Measurements from ENCODE around the gene TIAM2. TPM values are rescaled to one million over a fixed set of nuclear protein-coding genes. Genes with fewer than 3 reads are reported as not detected.
"Not testable (repeated sequence)": the region's sequence is repeated elsewhere in the genome, so short reads cannot be mapped to it uniquely, and the experiment has no call there.

The TIAM2 gene
- total RNA-seq, 1 donor from 2014 or later: 36.8 TPM

DNA sequence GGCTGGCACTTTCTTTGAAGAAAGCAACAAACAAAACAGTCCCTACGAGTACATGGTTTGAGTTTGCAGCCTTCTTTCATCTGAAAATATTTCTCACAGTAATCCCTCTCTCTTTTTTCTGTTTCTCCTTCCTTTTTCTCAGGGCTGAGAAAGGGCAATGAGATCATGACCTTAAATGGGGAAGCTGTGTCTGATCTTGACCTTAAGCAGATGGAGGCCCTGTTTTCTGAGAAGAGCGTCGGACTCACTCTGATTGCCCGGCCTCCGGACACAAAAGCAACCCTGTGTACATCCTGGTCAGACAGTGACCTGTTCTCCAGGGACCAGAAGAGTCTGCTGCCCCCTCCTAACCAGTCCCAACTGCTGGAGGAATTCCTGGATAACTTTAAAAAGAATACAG, 188.0 kb downstream of the TIAM2 start:
- Mint-ChIP-seq H3K4me3 (peak overlapping the region; percentile 78), H3K27ac (ENCODE audit: unreplicated experiment) (peak overlapping the region; percentile 30), H3K9me3 (no peaks in the 10 kb centered on the region), H3K4me1 (peaks cover 54% of the 10 kb centered on the region), H3K27me3 (ENCODE audit: low read depth) (no peaks in the 10 kb centered on the region), H3K36me3 (ENCODE audit: low read depth) (peaks cover 4% of the 10 kb centered on the region)
- peak; percentile 22 for DNase-seq (ENCODE audit: low read depth, low spot score)
- TF ChIP-seq, protein P1, sequence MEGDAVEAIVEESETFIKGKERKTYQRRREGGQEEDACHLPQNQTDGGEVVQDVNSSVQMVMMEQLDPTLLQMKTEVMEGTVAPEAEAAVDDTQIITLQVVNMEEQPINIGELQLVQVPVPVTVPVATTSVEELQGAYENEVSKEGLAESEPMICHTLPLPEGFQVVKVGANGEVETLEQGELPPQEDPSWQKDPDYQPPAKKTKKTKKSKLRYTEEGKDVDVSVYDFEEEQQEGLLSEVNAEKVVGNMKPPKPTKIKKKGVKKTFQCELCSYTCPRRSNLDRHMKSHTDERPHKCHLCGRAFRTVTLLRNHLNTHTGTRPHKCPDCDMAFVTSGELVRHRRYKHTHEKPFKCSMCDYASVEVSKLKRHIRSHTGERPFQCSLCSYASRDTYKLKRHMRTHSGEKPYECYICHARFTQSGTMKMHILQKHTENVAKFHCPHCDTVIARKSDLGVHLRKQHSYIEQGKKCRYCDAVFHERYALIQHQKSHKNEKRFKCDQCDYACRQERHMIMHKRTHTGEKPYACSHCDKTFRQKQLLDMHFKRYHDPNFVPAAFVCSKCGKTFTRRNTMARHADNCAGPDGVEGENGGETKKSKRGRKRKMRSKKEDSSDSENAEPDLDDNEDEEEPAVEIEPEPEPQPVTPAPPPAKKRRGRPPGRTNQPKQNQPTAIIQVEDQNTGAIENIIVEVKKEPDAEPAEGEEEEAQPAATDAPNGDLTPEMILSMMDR (conservative IDR thresholded peaks at IDR 0.05): no peak

DNA sequence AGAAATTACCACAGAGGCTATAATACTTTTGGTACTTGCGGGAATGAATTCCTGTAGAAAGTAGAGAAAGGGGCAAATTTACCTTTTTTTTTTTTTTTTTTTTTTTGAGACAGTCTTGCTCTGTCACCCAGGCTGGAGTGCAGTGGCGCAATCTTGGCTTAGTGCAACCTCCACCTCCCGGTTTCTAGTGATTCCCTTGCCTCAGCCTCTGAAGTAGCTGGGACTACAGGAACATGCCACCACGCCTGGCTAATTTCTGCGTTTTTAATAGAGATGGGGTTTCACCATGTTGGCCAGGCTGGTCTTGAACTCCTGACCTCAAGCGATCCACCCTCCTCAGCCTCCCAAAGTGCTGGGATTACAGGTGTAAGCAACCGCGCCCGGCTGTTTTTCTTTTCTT, 189.9 kb downstream of the TIAM2 start:
- H3K4me3 Mint-ChIP-seq; H3K36me3 Mint-ChIP-seq (ENCODE audit: low read depth); H3K27me3 Mint-ChIP-seq (ENCODE audit: low read depth); DNase-seq (ENCODE audit: low read depth, low spot score); H3K27ac Mint-ChIP-seq (ENCODE audit: unreplicated experiment); H3K9me3 Mint-ChIP-seq: not testable (repeated sequence)
- H3K4me1 Mint-ChIP-seq: peaks cover 65% of the 10 kb centered on the region

DNA sequence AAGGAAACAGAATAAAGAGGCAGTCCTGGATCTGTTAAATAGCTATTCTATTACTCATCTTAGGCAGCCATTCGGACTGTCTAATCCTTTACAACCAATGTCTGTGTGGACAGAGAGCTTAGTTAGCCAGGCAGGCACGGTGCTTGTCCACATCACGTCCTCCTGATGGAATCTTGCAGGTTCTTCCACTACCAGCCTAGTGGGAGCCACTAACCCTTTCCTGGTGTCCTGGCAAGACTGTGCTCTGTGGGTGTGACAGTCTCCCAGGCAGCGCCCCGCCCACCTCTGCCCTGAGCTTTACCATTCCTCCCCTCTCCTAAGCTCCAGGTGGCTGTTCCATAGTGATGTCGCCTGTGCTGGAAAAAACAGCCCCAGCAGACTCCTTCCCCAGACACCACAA, 190.4 kb downstream of the TIAM2 start:
- TF ChIP-seq, protein P1 (conservative IDR thresholded peaks at IDR 0.05): no peak
- no peaks in the 10 kb centered on the region for H3K9me3 Mint-ChIP-seq
- H3K27me3 Mint-ChIP-seq (ENCODE audit: low read depth): no peaks in the 10 kb centered on the region
- no peak for DNase-seq (ENCODE audit: low read depth, low spot score)
- H3K4me1 Mint-ChIP-seq: peaks cover 70% of the 10 kb centered on the region
- peaks cover 4% of the 10 kb centered on the region for H3K36me3 Mint-ChIP-seq (ENCODE audit: low read depth)
- no peak overlapping the region for H3K4me3 Mint-ChIP-seq
- no peak overlapping the region for H3K27ac Mint-ChIP-seq (ENCODE audit: unreplicated experiment)

DNA sequence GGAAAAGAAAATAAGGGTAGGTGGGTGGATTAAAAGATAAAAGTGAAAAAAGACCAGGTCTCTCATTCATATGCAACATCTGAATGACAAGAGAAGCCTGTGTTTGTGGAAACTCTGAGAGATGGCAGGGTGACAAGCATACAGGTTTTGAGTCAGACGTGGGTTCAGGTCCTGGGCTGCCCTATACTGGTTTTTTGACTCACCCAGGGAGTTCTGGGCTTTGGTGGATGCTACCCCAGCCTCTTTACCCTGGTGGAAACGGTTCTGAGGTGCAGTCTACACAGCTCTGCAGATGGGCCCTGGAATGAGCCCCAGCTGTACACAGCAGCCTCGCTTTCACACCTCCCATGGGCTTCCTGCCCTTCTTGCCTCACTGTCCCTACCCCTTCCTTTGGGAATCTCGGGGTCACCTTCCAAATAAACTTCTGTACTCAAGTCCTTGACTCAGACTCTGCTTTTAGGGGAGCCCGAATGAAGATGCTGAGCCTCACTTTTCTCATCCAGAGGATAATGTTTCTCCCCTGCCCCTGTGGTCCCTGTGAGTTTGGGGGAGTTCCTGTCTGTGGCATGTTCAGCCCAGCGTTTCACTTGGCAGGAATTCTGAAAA, 191.0 kb downstream of the TIAM2 start:
- Mint-ChIP-seq H3K4me3 (no peak overlapping the region), H3K4me1 (peaks cover 72% of the 10 kb centered on the region), H3K36me3 (ENCODE audit: low read depth) (peaks cover 7% of the 10 kb centered on the region), H3K9me3 (no peaks in the 10 kb centered on the region), H3K27me3 (ENCODE audit: low read depth) (no peaks in the 10 kb centered on the region), H3K27ac (ENCODE audit: unreplicated experiment) (no peak overlapping the region)
- DNase-seq (ENCODE audit: low read depth, low spot score): no peak
- TF ChIP-seq, protein P1 (conservative IDR thresholded peaks at IDR 0.05): no peak

DNA sequence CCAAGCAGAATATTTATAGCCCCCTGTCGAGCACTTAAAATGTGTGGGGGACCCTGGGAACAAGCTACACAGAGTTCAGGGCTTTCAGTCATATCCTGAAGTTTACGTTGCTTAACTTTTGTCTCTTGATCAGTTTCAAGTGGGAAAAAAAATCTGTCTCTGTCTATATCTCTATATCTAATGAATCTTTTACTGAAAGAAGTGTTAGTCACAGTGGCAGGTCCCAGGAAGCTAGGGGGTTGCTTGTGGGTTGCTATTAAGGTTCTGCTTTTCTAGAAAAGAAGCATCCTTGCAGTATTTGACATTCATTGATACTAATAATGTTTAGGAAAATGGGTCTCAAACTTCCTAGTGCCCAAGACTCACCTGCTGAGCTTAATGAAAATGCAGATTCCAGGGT, 192.0 kb downstream of the TIAM2 start:
- Mint-ChIP-seq H3K27me3 (ENCODE audit: low read depth) (no peaks in the 10 kb centered on the region), H3K9me3 (no peaks in the 10 kb centered on the region), H3K4me1 (peaks cover 65% of the 10 kb centered on the region), H3K27ac (ENCODE audit: unreplicated experiment) (no peak overlapping the region), H3K4me3 (no peak overlapping the region), H3K36me3 (ENCODE audit: low read depth) (peaks cover 5% of the 10 kb centered on the region)
- TF ChIP-seq, protein P1 (conservative IDR thresholded peaks at IDR 0.05): no peak
- no peak for DNase-seq (ENCODE audit: low read depth, low spot score)

DNA sequence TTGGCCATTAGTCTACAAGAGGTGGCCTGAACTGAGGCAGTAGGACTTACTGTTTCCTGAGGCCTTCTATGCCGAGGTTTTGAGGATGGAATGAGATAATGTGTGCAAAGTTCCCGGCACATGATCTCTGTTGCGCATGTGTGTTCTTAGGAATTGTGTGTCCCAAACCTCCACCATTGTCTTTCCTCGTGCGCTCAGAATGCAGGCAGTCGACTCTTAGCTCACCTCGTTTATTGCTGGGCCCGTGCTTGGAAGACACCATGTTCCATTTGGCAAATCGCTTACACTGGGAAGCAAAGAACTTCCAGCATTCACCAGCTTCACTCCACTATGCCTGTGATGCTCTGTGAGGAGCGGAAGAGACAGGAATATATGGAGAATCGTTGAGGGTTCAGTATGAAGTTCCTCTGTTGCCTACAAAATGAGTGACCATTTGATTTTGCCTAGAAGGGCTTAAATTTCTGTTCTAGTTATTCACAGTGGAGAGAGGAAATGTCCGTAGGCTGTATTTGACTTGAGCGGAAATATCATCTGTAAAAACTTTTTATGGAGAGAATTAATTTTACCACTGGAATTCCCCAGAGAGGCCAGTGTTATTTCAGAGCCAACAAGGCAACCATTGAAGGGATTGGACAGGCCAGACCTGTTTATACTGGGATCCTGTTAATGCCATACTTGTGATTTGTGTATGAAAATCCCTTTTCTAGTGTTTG, 193.0 kb downstream of the TIAM2 start:
- peaks cover 54% of the 10 kb centered on the region for H3K4me1 Mint-ChIP-seq
- H3K4me3 Mint-ChIP-seq: peak overlapping the region; percentile 2
- TF ChIP-seq, protein P1 (conservative IDR thresholded peaks at IDR 0.05): no peak
- H3K27ac Mint-ChIP-seq (ENCODE audit: unreplicated experiment): peak overlapping the region; percentile 95
- H3K9me3 Mint-ChIP-seq: no peaks in the 10 kb centered on the region
- peaks cover 5% of the 10 kb centered on the region for H3K36me3 Mint-ChIP-seq (ENCODE audit: low read depth)
- DNase-seq (ENCODE audit: low read depth, low spot score): no peak
- H3K27me3 Mint-ChIP-seq (ENCODE audit: low read depth): no peaks in the 10 kb centered on the region

All from neural crest cell (in vitro differentiated cells).